Activated CD4-positive, alpha-beta T cell treated with anti-CD3 and anti-CD28 coated beads, Interleukin-2, Interleukin-4, amounts not matched to agents 100 ng/mL and 50 ng/mL, durations not matched to agents 16 hours and 8 hours (primary cell): ENCODE data around the gene MIDN.
A peak's percentile ranks its signal among the peaks of the same experiment; 100 is the strongest.
"Not testable (repeated sequence)": the region's sequence is repeated elsewhere in the genome, so short reads cannot be mapped to it uniquely, and the experiment has no call there.

Experiments
- DNase-seq: peaks from one replicate; pipeline ENCODE4 v3.0.0-alpha.2; 2020; ENCODE audit warnings: low spot score

MIDN gene

DNA sequence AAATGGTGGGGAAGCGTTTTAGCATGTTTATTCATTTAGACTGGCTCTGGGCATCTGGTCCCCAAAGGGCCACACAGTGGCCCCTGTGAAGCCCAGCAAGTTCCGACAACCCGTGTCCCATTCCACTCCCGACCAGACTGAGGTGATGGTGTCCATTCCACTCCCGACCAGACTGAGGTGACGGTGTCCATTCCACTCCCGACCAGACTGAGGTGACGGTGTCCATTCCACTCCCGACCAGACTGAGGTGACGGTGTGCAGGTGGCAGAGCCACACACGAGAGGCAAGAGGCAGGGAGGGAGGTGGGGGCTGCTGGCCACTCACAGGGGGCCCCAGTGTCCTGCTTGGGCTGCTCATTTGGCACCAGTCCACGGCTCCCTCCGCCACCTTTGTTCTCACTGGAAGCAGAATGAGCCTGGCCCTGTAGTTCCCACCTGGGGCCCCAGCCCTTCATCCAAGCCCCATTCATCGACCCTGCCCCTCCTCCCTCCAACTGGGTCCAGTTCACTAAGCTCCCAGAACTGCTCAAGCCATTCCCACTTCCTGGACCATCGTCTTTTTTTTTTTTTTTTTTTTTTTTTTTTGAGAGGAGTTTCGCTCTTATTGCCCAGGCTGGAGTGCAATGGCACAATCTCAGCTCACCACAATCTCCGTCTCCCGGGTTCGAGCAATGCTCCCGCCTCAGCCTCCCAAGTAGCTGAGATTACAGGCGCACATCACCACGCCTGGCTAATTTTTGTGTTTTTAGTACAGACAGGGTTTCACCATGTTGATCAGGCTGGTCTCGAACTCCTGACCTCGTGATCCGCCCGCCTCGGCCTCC lies 1.9 kb upstream of the MIDN start:
- not testable (repeated sequence) for DNase-seq

- DNase-seq = no peak
Measured at GRCh38 chr19:1247748-1248138, 640 bp upstream of the MIDN start.

DNA sequence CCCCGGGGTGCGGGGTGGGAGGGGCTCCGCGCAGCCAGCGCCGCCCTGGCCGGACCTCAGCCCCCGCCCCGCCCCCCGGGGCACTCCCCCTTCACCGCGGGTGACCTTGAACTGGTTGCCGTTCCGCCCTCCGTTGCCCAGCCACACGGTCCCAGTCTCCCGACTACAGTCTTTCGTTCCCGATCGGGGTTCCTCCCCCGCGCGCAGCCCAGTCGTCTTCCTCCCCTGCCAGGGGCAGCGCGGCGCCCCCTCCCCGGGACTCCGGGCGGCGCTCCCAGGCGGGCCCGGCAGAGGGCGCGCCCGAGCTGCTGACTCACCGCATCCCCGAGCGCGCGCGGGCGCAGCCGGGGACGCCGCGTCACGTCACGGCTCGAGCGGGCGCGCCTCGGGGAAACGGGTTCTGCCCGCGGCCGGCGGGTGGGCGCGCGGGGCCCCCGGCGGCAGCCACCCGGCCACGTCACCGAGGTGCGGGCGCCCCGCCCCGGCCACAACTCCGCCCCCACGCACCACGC lies 459 bp downstream of the MIDN start:
- DNase-seq = peak; percentile 68

DNA sequence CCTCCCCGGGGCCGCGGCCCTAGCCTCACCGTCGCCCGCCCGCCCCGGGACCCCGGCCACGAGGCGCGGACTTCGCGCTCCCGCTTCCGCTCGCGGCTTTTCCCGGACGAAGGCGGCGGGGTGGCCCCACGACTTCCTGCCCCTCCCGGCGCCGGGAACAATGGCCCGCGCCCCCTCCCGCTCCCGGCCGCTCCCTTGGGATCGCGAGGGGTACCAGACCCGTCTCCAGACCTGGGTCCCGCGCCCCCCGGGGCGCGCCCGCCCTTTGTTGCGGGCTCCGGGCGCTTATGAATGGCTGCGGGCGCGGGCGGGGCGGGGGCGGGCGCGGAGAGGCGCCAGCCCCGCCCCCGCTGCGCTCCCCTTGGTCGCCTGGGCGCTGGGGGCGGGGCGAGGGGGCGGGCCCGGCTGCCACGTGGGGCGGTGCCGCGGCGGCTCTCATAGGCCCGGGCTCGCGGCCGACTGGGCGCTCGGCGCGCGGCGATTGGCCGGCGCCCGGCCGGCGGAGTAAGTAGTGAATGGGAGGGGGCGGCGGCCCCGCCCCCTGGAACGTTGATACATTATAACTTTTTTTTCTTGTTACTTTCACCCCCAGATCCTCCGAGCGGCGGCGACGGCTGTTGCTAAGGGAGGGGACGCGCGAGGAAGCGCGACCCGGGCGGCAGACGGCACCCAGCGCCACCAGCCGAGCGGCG lies 1.1 kb downstream of the MIDN start:
- DNase-seq = peak; percentile 92

- no peak for DNase-seq
Measured at GRCh38 chr19:1249990-1250436, 1.6 kb downstream of the MIDN start.

DNA sequence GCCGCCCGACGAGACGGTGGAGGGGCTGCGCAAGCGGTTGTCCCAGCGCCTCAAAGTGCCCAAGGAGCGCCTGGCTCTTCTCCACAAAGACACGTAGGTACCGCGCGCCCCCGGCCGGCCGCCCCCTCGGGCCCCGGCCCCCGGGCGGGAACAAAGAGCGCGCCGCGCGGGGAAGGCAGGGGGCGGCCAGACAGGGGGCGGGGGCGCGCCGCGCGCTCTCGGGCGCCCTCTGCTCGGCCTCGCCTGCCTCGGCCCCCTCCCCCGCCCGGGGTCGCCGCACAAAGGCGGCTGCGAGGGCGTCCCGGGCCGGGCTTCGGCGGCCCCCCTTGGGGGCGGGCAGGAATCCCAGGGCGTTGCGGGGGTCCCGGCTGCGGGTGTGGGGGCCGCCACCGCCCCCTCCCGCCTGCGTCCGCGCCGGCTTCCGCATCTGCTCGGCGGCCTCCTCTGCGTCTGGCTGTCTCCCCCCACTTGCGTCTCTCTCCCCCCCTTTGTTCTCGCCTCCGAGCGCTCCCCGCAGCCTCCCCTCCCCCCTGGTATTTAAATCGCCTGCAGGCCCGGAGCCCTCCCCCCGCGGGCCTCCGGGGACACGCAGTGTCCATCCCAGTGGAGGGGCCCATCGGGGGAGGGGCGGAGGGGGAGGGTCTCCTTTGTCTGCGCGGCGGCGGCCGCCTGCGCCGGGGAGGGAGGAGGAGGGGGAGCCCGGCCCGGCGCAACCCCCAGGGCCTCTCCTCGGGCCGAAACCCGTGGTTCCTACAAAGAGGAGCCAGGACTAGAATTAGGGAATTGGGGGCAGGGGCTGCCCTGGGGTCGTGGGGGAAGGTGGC lies 2.3 kb downstream of the MIDN start:
- DNase-seq = no peak

- DNase-seq = no peak
Measured at GRCh38 chr19:1251330-1252220, 3.2 kb downstream of the MIDN start.

DNA sequence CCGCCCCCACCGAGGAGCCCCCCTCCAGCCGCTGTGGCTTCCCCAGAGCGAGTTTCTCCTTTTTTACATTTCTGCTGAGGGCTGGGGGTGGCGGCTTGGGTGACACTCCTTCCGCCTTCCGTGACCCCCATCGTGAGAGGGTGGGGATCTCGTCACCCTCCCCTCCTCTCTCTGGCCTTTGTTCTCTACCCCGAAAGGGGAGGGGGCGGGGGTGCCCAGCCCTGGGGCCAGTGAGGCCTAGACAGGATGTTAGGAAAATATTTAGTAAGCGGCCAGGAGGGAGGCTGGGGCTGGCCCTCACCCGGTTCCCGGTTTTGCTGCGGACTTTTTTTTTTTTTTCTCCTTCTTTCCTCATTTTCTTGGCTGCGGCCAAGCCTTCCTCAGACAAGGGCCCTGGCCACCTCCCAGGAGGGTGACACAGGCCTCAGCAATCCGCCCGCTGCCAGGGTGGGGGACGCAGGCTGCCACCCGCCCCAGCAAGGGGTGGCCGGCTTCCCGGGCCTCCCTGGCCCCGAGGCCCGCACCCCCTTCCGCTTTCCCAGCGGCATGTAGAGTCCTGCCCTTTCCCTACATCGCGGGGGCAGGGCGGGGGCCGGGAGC lies 3.9 kb downstream of the MIDN start:
- no peak for DNase-seq

DNA sequence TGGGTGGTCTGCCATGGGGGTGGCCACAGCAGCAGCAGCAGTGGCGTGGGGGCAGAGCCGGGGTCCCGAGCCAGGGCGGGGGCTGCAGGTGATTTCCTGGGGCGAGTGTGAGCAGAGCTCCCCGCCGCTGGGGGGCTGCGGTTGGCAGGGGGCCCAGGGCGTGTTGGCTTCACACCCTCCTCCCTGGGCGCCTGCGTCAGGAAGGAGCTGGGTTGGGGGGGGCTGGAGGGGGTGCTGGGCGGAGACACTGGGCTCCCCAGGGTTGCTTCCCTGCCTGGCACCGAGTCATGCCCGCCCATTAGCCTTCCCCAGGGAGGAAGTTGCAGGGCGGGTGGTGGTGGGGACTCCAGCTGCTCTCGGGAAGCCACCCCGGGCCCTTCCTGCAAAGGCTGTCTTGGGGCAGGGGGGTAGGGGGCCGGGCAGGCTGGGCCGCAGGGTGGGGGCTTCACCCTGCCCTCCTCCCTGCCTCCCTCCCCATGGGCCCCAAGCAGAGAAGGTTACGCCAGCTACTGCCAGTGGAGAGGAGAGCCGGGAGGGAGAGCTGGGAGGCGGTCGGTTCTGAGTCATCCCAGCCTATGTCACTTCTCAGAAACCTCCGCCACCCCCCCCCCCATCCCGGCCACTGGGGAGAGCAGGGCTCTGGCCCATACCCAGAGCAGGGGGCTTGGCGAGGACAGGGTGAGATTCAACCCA lies 4.6 kb downstream of the MIDN start:
- peak; percentile 84 for DNase-seq

DNA sequence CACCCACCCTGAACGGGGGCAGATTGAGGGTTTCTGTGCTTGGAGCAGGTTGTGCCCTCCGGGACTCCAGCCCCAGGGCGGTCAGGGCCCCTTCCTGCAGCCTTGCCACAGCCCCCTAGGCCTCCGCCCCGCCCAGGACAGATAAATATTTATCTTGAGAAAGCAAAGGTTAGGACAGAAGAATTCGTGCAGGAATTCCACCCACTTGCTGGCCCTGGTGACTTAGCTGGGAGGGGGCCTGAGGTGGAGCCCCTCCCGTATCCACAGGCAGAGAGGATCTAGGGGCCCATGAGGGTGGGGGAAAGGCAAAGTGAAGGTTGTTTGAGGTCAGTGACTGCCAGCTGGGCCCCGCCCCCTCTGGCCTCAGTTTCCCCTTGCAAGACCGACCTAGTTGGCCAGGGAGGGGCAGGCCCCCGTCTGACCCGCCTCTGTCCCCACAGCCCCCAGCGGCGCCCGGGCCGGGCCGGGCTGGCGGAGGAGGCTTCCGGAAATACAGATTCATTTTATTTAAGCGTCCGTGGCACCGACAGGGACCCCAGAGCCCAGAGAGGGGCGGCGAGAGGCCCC lies 5.2 kb downstream of the MIDN start:
- DNase-seq = no peak

DNA sequence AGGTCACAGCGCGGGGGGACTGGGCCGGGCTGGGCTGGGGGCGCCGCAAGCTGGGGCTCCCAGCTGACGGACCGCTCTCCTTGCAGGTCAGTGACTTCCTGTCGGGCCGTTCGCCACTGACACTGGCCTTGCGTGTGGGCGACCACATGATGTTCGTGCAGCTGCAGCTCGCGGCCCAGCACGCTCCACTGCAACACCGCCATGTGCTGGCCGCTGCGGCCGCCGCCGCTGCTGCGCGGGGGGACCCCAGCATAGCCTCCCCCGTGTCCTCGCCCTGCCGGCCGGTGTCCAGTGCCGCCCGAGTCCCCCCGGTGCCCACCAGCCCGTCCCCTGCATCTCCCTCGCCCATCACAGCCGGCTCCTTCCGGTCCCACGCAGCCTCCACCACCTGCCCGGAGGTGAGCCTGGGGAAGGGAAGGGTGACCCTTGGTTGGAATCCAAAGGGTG lies 5.7 kb downstream of the MIDN start:
- no peak for DNase-seq

- DNase-seq = no peak
Measured at GRCh38 chr19:1254530-1255185, 6.3 kb downstream of the MIDN start.

DNA sequence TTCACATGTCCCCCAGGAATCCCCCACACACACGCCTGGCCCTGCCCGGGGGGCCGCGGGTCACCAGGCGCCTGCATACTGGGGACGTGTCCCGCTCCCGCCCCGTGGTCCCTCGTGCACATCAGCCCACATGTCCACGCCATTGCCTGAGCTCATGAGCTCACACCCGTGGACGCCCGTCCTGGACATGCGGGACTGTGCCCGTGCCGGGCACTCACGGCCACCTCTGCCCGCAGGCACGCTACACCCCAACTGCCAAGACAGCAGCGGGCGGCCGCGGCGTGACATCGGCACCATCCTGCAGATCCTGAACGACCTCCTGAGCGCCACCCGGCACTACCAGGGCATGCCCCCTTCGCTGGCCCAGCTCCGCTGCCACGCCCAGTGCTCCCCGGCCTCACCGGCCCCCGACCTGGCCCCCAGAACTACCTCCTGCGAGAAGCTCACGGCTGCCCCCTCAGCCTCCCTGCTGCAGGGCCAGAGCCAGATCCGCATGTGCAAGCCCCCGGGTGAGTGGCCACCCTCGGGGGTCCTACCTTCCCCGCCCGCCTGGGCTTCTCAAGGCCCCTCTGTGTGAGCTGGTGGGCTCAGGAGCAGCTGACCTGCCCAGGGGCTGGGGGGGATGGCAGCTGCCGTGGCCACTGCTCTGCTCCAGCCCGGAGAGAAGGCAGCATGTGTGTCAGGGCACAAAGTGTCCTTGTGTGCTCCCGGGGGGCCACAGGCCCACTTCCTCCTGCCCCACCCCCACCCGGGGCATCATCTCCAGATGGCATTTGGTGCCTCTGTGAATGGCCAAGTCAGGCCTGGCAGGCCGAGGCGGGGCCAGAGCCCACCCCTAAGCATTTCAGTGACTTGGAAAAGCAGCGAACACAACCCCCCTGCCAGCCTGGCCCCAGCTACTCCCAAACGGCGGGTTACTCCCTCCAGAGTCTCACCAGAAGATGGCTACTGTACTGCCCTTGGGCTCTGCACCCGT lies 7.1 kb downstream of the MIDN start:
- DNase-seq = no peak

DNA sequence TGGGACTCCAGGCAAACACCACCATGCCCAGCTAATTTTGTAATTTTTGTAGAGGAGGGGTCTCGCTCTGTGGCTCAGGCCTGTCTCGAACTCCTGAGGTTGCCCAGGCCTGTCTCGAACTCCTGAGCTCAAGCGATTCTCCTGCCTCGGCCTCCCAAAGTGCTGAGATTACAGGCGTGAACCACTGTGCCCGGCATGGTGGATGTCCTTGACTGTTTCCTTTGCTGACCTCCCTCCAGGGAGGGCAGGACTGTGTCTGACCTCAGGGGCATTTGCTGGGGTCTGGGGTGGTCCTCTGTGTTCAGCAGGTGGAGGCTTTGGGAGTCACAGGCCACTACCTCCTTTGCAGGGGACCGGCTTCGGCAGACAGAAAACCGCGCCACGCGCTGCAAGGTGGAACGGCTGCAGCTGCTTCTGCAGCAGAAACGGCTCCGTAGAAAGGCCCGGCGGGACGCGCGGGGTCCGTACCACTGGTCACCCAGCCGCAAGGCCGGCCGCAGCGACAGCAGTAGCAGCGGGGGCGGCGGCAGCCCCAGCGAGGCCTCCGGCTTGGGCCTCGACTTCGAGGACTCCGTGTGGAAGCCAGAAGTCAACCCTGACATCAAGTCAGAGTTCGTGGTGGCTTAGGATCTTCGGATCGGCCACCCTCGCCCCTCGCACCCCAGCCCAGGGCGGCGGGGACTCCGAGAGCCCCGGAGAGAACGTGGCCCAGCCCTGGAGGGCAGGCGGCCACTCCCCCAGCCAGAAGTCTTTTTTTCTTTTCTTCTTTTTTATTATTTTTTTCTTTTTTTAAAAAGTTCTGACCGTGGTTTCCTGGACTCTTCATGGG lies 8.5 kb downstream of the MIDN start:
- no peak for DNase-seq

- DNase-seq = no peak
Measured at GRCh38 chr19:1257475-1258162, 9.2 kb downstream of the MIDN start.

GRCh38 chr19:1258163-1258492 lies 9.7 kb downstream of the MIDN start:
- DNase-seq = no peak

DNA sequence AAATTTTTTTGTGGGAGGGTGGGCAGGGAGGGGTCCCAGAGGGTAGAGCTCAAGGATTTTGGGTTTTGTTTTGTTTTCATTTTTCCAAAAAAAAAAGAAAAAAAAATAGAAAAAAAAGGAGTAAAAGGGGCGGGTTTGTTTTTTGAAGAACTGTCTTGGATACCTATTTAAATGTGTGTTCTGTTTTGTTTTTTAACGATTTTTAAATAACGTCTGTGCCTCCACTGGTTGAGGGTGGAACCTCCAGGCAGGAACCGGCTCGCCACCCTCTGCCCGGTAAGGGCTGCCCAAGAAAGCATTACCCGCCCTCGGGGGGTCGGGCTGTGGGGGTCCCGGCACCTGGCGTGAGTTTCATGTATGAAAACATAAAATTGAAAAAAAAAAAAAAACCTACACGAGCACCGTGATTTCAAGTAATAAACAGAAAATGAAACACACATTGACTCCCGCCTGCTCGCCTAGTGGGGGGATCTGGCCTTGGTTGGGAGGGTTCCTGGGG lies 10.4 kb downstream of the MIDN start:
- DNase-seq = no peak
